Adrenal gland (tissue), 5 donors: ENCODE results near the gene ZNF709.

Source experiments
- POLR2A ChIP-seq, 2 donors: fragments of 450-650 bp; IDR thresholded peaks; one replicate each; pipeline ENCODE4 v1.6.1; 2017; ENCODE audit warnings: antibody characterized with exemption in 2 of 2, mild to moderate bottlenecking in 2 of 2, moderate library complexity in 1 of 2
- TF ChIP-seq, protein P1 (sequence below), 6 experiments: fragments of 450-650 bp in 4 of 6; fragments of 200-600 bp in 2 of 6; sonication (generic) in 1 of 6; IDR thresholded peaks; 1 replicate in 5 of 6; 2 replicates in 1 of 6; pipeline versions ENCODE4 v1.5.1 to v1.8.0; 2016 to 2021; ENCODE audit warnings: antibody characterized with exemption in 6 of 6, mild to moderate bottlenecking in 2 of 6, moderate library complexity in 1 of 6
- donor health status: DM: no; HTN: no; CAD: no.

DNA sequence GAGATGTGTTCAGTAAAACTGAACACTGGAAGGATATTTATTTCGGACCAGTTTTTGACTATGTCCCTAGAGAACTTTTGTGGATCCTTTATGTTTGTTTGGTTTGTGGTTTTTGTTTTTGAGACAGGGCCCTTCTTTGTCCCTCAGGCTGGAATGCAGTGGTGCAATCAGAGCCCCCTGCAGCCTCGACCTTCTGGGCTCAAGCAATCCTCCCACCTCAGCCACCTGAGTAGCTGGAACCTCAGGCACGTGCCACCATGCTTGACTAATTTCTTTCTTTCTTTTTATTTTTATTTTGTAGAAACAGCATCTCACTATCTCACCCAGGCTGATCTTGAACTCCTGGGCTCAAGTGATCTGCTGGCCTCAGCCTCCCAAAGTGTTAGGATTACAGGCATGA lies 955 bp upstream of the ZNF709 start:
- TF ChIP-seq POLR2A (IDR thresholded peaks at IDR 0.05) = no peak
- TF ChIP-seq, protein P1, sequence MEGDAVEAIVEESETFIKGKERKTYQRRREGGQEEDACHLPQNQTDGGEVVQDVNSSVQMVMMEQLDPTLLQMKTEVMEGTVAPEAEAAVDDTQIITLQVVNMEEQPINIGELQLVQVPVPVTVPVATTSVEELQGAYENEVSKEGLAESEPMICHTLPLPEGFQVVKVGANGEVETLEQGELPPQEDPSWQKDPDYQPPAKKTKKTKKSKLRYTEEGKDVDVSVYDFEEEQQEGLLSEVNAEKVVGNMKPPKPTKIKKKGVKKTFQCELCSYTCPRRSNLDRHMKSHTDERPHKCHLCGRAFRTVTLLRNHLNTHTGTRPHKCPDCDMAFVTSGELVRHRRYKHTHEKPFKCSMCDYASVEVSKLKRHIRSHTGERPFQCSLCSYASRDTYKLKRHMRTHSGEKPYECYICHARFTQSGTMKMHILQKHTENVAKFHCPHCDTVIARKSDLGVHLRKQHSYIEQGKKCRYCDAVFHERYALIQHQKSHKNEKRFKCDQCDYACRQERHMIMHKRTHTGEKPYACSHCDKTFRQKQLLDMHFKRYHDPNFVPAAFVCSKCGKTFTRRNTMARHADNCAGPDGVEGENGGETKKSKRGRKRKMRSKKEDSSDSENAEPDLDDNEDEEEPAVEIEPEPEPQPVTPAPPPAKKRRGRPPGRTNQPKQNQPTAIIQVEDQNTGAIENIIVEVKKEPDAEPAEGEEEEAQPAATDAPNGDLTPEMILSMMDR (IDR thresholded peaks at IDR 0.05) = no peak
